K562 (cell line): ENCODE measurements around the gene LCN15. TPM values are rescaled to one million over a fixed set of nuclear protein-coding genes. Genes with fewer than 3 reads are reported as not detected.
"Not testable (repeated sequence)": the region's sequence is repeated elsewhere in the genome, so short reads cannot be mapped to it uniquely, and the experiment has no call there.

ENCODE experiments used
- ATAC-seq: fragments of 200-7000 bp; cut with Tn5 transposase; 3 replicates; pipeline ENCODE4 v1.9.1; 2020; ENCODE audit warnings: moderate library complexity
- BruUV-seq: library from RNA; stranded (reverse); fragments of 400-500 nt; replicated peaks from 2 replicates; lab custom pipeline; 2021; lab: Mats Ljungman, UMichigan
- CTCF ChIA-PET: fragments of 300-600 bp; formaldehyde crosslinking; extraction: SDS; loops from one replicate; lab custom pipeline; 2021; ENCODE audit warnings: low intra/inter-chr PET ratio; lab: Yijun Ruan, JAX
- POLR2A ChIA-PET: fragments of 300-600, 350-650 bp; sonication (Branson Sonifier 250); formaldehyde crosslinking; extraction: SDS; loops from one replicate; lab custom pipeline; 2021; ENCODE audit warnings: antibody characterized with exemption, inconsistent platforms; lab: Yijun Ruan, JAX
- DNase-seq, 4 experiments: peaks; one replicate each; pipeline versions ENCODE4 v3.0.0 to v3.0.0-alpha.2; 2011 to 2018; ENCODE audit warnings: low spot score in 3 of 4, mixed read lengths in 3 of 4; ENCODE audit errors: extremely low read depth in 1 of 4
- FAIRE-seq: peaks from 2 replicates; lab custom pipeline; 2011; peaks lifted over from hg19 to GRCh38; lab: Jason Lieb, UNC
- H2AFZ ChIP-seq: 2 replicates; pipeline ENCODE4 v1.6.0; 2011; ENCODE audit warnings: low read depth, low read length, control low read depth, inconsistent platforms
- H3K27ac ChIP-seq: fragments of 200-600 bp; 3 replicates; pipeline ENCODE4 v1.8.0; 2011; ENCODE audit warnings: low read depth, mild to moderate bottlenecking, control low read depth, inconsistent platforms, low read length, moderate library complexity, mixed read lengths; ENCODE audit errors: extremely low read depth
- H3K27me3 ChIP-seq, 2 experiments: fragments of 300-600 bp in 1 of 2; 2 replicates in 1 of 2; 3 replicates in 1 of 2; pipeline versions ENCODE4 v1.6.0 to v1.8.0; 2011; ENCODE audit warnings: inconsistent platforms in 2 of 2, low read length in 2 of 2, mild to moderate bottlenecking in 1 of 2, mixed read lengths in 1 of 2, moderate library complexity in 1 of 2; ENCODE audit not compliant: control insufficient read depth in 2 of 2, insufficient read depth in 2 of 2
- H3K36me3 ChIP-seq: fragments of 300-600 bp; 3 replicates; pipeline ENCODE4 v1.8.0; 2011; ENCODE audit warnings: mild to moderate bottlenecking, low read length, inconsistent platforms; ENCODE audit not compliant: control insufficient read depth, insufficient read depth
- H3K4me1 ChIP-seq, 2 experiments: fragments of 200-600 bp in 1 of 2; replicated peaks in 1 of 2; 2 replicates in 1 of 2; 3 replicates in 1 of 2; pipeline versions ENCODE4 v1.5.1 to v1.8.0; 2011; ENCODE audit warnings: inconsistent platforms in 2 of 2, low read length in 2 of 2, mild to moderate bottlenecking in 1 of 2, mixed read lengths in 1 of 2, moderate library complexity in 1 of 2; ENCODE audit not compliant: control insufficient read depth in 2 of 2, insufficient read depth in 2 of 2
- H3K4me2 ChIP-seq: 2 replicates; pipeline ENCODE4 v1.6.1; 2011; ENCODE audit warnings: low read length, control low read depth, inconsistent platforms, mixed read lengths; ENCODE audit not compliant: insufficient read depth
- H3K4me3 ChIP-seq: fragments of 200-600 bp; sonication (generic), shearing (Covaris generic); 2 replicates; pipeline ENCODE4 v1.5.1; 2016; ENCODE audit warnings: control low read depth, inconsistent platforms
- H3K79me2 ChIP-seq: fragments of 200-600 bp; 3 replicates; pipeline ENCODE4 v1.8.0; 2011; ENCODE audit warnings: low read length, inconsistent platforms; ENCODE audit not compliant: control insufficient read depth, insufficient read depth
- H3K9ac ChIP-seq, 2 experiments: 2 replicates each; pipeline versions ENCODE4 v1.6.0 to v1.6.1; 2011; ENCODE audit warnings: low read depth in 2 of 2, low read length in 2 of 2, control low read depth in 1 of 2, inconsistent platforms in 1 of 2, mild to moderate bottlenecking in 1 of 2, mixed read lengths in 1 of 2; ENCODE audit not compliant: insufficient read depth in 1 of 2
- H3K9me1 ChIP-seq: one replicate; pipeline ENCODE4 v1.6.0; 2011; ENCODE audit warnings: inconsistent platforms, mild to moderate bottlenecking, low read length, moderate library complexity; ENCODE audit not compliant: control insufficient read depth, insufficient read depth
- H3K9me3 ChIP-seq: replicated peaks from 2 replicates; pipeline ENCODE4 v1.5.1; 2011; ENCODE audit warnings: low read depth, low read length, inconsistent platforms; ENCODE audit not compliant: control insufficient read depth, insufficient read depth
- H4K20me1 ChIP-seq: replicated peaks from 2 replicates; pipeline ENCODE4 v1.6.1; 2011; ENCODE audit warnings: low read length, inconsistent platforms, mixed read lengths; ENCODE audit not compliant: control insufficient read depth, insufficient read depth
- HNRNPLL ChIP-seq: fragments of 200-400 bp; formaldehyde crosslinking; IDR thresholded peaks from 2 replicates; pipeline ENCODE4 v1.6.1; 2017; ENCODE audit warnings: low read length, low read depth, mild to moderate bottlenecking; ENCODE audit not compliant: poor library complexity, severe bottlenecking
- POLR2A ChIP-seq: fragments of 450-650 bp; conservative IDR thresholded peaks from 2 replicates; pipeline ENCODE4 v1.6.1; 2016
- POLR2G ChIP-seq: fragments of 200-400 bp; formaldehyde crosslinking; IDR thresholded peaks from 2 replicates; pipeline ENCODE4 v1.6.1; 2017; ENCODE audit warnings: low read depth, mild to moderate bottlenecking, antibody characterized with exemption, low read length, moderate library complexity
- WGBS: fragments of 100-300 bp; shearing (Covaris generic); methylation state at CpG from one replicate; pipeline ENCODE4 v1.1.6; 2016; ENCODE audit warnings: low coverage, mixed read lengths; ENCODE audit not compliant: insufficient coverage; ENCODE audit errors: missing lambda C conversion rate; 5-methylcytosine and 5-hydroxymethylcytosine counted together
- in situ Hi-C: fragments of 300-500 bp; cut with MboI; formaldehyde crosslinking; loops from 4 replicates; pipeline ENCODE4 v1.15.0; 2018; ENCODE audit warnings: inconsistent platforms, mixed read lengths
- intact Hi-C: fragments of 100-400 bp; cut with micrococcal nuclease; formaldehyde crosslinking; loops from 2 replicates; pipeline ENCODE4 v1.14.2; 2022
- polyA plus RNA-seq, 8 experiments: library from polyadenylated mRNA; depleted of rRNA in 4 of 8; stranded (reverse) in 5 of 8; unstranded in 3 of 8; fragments of >200 nt; fragmentation: Nextera tagmentation in 2 of 8; fragmentation: Illumina TruSeq in 1 of 8; extraction: Ambion mirVana in 2 of 8; extraction: Trizol in 1 of 8; gene quantifications; 2 replicates each; pipeline versions ENCODE4 v1.2.1 to v1.2.3, GENCODE V29; 2011 to 2014; ENCODE audit warnings: inconsistent platforms in 1 of 8, missing spikeins in 1 of 8
- total RNA-seq, 7 experiments: library from RNA; depleted of rRNA in 6 of 7; stranded (reverse); fragments of >200 nt in 6 of 7; fragmentation: Illumina TruSeq in 2 of 7; extraction: Trizol in 2 of 7; gene quantifications; 2 replicates each; pipeline versions ENCODE4 v1.2.1 to v1.2.3, GENCODE V29; 2011 to 2021; ENCODE audit warnings: low replicate concordance in 1 of 7

Gene LCN15
- total and polyA plus RNA-seq, 9 of the 15 experiments (the other 6 are each of a cell fraction or from before 2014, with no cell fraction given): 0.66 TPM; not detected in 8

DNA sequence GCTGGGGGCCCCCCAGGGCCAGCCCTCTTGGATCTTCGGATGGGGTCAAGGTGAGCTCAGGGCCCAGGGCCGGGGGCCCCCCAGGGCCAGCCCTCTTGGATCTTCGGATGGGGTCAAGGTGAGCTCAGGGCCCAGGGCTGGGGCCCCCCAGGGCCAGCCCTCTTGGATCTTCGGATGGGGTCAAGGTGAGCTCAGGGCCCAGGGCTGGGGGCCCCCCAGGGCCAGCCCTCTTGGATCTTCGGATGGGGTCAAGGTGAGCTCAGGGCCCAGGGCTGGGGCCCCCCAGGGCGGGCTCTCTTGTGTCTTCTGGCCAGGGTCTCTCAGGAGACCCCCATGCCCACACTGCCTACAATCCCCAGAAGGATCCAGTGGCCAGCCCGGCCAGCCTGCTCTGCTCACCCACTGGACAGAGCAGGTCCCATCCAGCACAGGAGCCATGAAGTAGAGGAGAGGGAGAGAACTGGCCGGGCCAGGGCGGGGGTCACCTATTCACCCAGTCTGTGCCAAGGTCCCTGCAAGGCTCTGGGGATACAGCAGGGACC lies 38.8 kb upstream of the LCN15 start:
- H3K27me3 ChIP-seq, H3K4me3 ChIP-seq, intact Hi-C loops, H4K20me1 ChIP-seq, DNase-seq, ATAC-seq, FAIRE-seq, H2AFZ ChIP-seq, H3K9me3 ChIP-seq, H3K4me2 ChIP-seq, BruUV-seq, H3K9me1 ChIP-seq, H3K27ac ChIP-seq, CTCF ChIA-PET, in situ Hi-C loops: not testable (repeated sequence)
- peaks cover 23 to 86% of the 10 kb centered on the region in 2 experiments for H3K4me1 ChIP-seq
- H3K36me3 ChIP-seq: peaks cover 11% of the 10 kb centered on the region; the same call in 2 of the 3 replicates
- WGBS: 100% methylated on average over 3 of the region's 9 CpGs
- TF ChIP-seq POLR2G: 0 out of 2 replicates have a peak, but pooled peaks have one; percentile 33
- peaks cover 18% of the 10 kb centered on the region for H3K79me2 ChIP-seq
- peak overlapping the region in 1 of 2 experiments; percentile 75; a peak in 2 of 4 replicates for H3K9ac ChIP-seq
- POLR2A ChIA-PET: interaction anchor here (0.6 to 0.7 kb wide), 2 partner anchors 9 to 37 kb away, joined by 3 to 6 read pairs; no protein-coding TSS in a partner anchor

DNA sequence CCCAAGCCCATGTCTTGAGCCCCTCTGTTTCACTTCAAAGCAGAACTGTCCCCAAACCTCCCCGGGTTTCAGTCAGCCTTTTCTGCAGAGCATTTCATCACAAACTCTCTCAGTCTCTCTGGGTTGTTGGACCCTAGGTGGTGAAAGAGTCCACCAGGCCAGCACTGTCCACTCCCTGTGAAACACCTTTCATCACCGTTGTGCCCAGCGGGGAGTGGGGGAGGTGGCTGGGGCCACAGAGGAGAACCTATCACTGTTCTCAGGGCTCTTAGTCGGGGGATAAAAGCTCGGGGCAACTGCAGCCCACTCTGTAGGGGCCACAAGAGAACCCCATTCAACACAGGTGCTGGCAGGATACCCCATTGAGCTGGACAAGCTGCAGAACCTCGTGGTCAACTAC lies 38.0 kb upstream of the LCN15 start:
- CTCF ChIA-PET: no interaction called here
- BruUV-seq: no TSS peak
- 40% methylated on average over 6 of the region's 6 CpGs for WGBS

More for the DNA sequence above, 38.0 kb upstream of the LCN15 start:
- intact Hi-C loops (no loop called here), in situ Hi-C loops (no loop called here)
- Histone ChIP-seq H3K27ac (no peak overlapping the region), H3K27me3 (no peaks in the 10 kb centered on the region), H3K9me1 (no peaks in the 10 kb centered on the region), H3K9me3 (no peaks in the 10 kb centered on the region), H3K4me2 (no peak overlapping the region), H2AFZ (no peak overlapping the region), H4K20me1 (no peaks in the 10 kb centered on the region), H3K9ac (0 out of 4 replicates have a peak overlapping the region, but pooled peaks of 1 of the 2 experiments have one; percentile 61), H3K79me2 (peaks cover 10% of the 10 kb centered on the region), H3K36me3 (peaks cover 11% of the 10 kb centered on the region; the same call in 2 of the 3 replicates), H3K4me1 (peaks cover 23 to 80% of the 10 kb centered on the region in 2 experiments), H3K4me3 (no peak overlapping the region)
- POLR2A ChIA-PET: interaction anchor here (0.6 to 0.7 kb wide), 3 partner anchors 9 to 188 kb away, joined by 3 to 6 read pairs (median 3); no protein-coding TSS in a partner anchor
- TF ChIP-seq POLR2A (0 out of 2 replicates have a peak, but pooled peaks have one; percentile 8), HNRNPLL (no peak)
- ATAC-seq (no peak), DNase-seq (no peak), FAIRE-seq (no peak)
